Prostate gland (tissue), 2 donors: Measurements from ENCODE around the gene BRSK1. TPM values are rescaled to one million over a fixed set of nuclear protein-coding genes. Genes with fewer than 3 reads are reported as not detected.

Experiments
- DNase-seq: peaks from one replicate; pipeline ENCODE4 v3.0.0-alpha.2; 2019; ENCODE audit warnings: low spot score
- H3K27ac ChIP-seq, 2 donors: fragments of 200-600 bp; sonication (generic); 2 replicates each; pipeline ENCODE4 v1.5.1; 2017 to 2019
- H3K27me3 ChIP-seq: fragments of 200-600 bp; sonication (generic); replicated peaks from 2 replicates; pipeline ENCODE4 v1.5.1; 2019; ENCODE audit not compliant: insufficient read depth
- H3K36me3 ChIP-seq, 2 donors: fragments of 200-600 bp; sonication (generic); 1 replicate in 1 of 2; 2 replicates in 1 of 2; pipeline versions ENCODE4 v1.5.1 to v1.8.1; 2017 to 2019
- H3K4me1 ChIP-seq: fragments of 200-600 bp; sonication (generic); replicated peaks from 2 replicates; pipeline ENCODE4 v1.5.1; 2019
- H3K4me3 ChIP-seq, 2 donors: fragments of 200-600 bp; sonication (generic); 2 replicates each; pipeline ENCODE4 v1.5.1; 2017 to 2019
- H3K9me3 ChIP-seq: fragments of 200-600 bp; sonication (generic); 2 replicates; pipeline ENCODE4 v1.5.1; 2017
- CTCF ChIP-seq, 4 experiments: fragments of 200-600 bp in 2 of 4; fragments of 450-650 bp in 2 of 4; sonication (generic) in 2 of 4; IDR thresholded peaks; 1 replicate in 3 of 4; 2 replicates in 1 of 4; pipeline ENCODE4 v1.5.1; 2016 to 2019; ENCODE audit warnings: antibody characterized with exemption in 4 of 4, mild to moderate bottlenecking in 2 of 4, moderate library complexity in 2 of 4
- POLR2A ChIP-seq: fragments of 450-650 bp; IDR thresholded peaks from one replicate; pipeline ENCODE4 v1.6.1; 2016; ENCODE audit warnings: antibody characterized with exemption, mild to moderate bottlenecking
- POLR2AphosphoS5 ChIP-seq: sonication (generic); formaldehyde crosslinking; IDR thresholded peaks from one replicate; pipeline ENCODE4 v1.6.1; 2017; ENCODE audit warnings: antibody characterized with exemption
- WGBS: methylation state at CpG from one replicate; pipeline ENCODE4 v1.1.5; 2018; 5-methylcytosine and 5-hydroxymethylcytosine counted together
- intact Hi-C: fragments of 100-400 bp; cut with DNase I; formaldehyde crosslinking; loops from one replicate; pipeline ENCODE4 v1.14.2; 2022
- total RNA-seq, 2 donors: library from RNA; depleted of rRNA; stranded (reverse); fragments of >200 nt; gene quantifications; one replicate each; pipeline ENCODE4 v1.1.0, GENCODE V29; 2016

The BRSK1 gene
- total RNA-seq, 2 donors from 2014 or later: 1.4 to 10.9 TPM

- H3K27ac ChIP-seq: no peak overlapping the region
Measured at GRCh38 chr19:55247621-55248099, 36.1 kb upstream of the BRSK1 start.

GRCh38 chr19:55248166-55248675, 35.6 kb upstream of the BRSK1 start:
- H3K27me3 ChIP-seq: no peaks in the 10 kb centered on the region
- H3K4me1 ChIP-seq: no peaks in the 10 kb centered on the region
- no peak overlapping the region for H3K4me3 ChIP-seq
- intact Hi-C loops: no loop called here
- DNase-seq: no peak
- TF ChIP-seq POLR2A (no peak), CTCF (IDR thresholded peaks at IDR 0.05) (no peak), POLR2AphosphoS5 (no peak)
- H3K27ac ChIP-seq: no peak overlapping the region
- H3K9me3 ChIP-seq: no peaks in the 10 kb centered on the region
- 82% methylated on average over 10 of the region's 10 CpGs for WGBS
- peaks cover 19 to 27% of the 10 kb centered on the region in 2 donors for H3K36me3 ChIP-seq

More at GRCh38 chr19:55247621-55248099, 36.1 kb upstream of the BRSK1 start:
- 45% methylated on average over 10 of the region's 10 CpGs for WGBS
- H3K27me3 ChIP-seq: no peaks in the 10 kb centered on the region
- no peak for TF ChIP-seq CTCF (IDR thresholded peaks at IDR 0.05)
- no peak for TF ChIP-seq POLR2A
- no peak for TF ChIP-seq POLR2AphosphoS5
- no peaks in the 10 kb centered on the region for H3K4me1 ChIP-seq
- no peak overlapping the region for H3K4me3 ChIP-seq
- peaks cover 19 to 27% of the 10 kb centered on the region in 2 donors for H3K36me3 ChIP-seq
- no peak for DNase-seq
- intact Hi-C loops: no loop called here
- H3K9me3 ChIP-seq: no peaks in the 10 kb centered on the region

GRCh38 chr19:55248704-55249103, 35.1 kb upstream of the BRSK1 start:
- no peaks in the 10 kb centered on the region for H3K9me3 ChIP-seq
- 85% methylated on average over 9 of the region's 9 CpGs for WGBS
- H3K36me3 ChIP-seq: peaks cover 19 to 27% of the 10 kb centered on the region in 2 donors
- no peak for TF ChIP-seq POLR2A
- no peak for TF ChIP-seq CTCF (IDR thresholded peaks at IDR 0.05)
- no peak for TF ChIP-seq POLR2AphosphoS5
- no peak for DNase-seq
- no peak overlapping the region for H3K27ac ChIP-seq
- intact Hi-C loops: no loop called here
- H3K4me3 ChIP-seq: no peak overlapping the region
- H3K4me1 ChIP-seq: no peaks in the 10 kb centered on the region
- no peaks in the 10 kb centered on the region for H3K27me3 ChIP-seq

- H3K27me3 ChIP-seq: no peaks in the 10 kb centered on the region
- DNase-seq: no peak
- intact Hi-C loops: no loop called here
- H3K4me1 ChIP-seq: no peaks in the 10 kb centered on the region
- no peak overlapping the region for H3K27ac ChIP-seq
- H3K9me3 ChIP-seq: no peaks in the 10 kb centered on the region
- H3K4me3 ChIP-seq: no peak overlapping the region
- H3K36me3 ChIP-seq: peaks cover 10 to 20% of the 10 kb centered on the region in 2 donors
- no peak for TF ChIP-seq POLR2A
- no peak for TF ChIP-seq POLR2AphosphoS5
- TF ChIP-seq CTCF (IDR thresholded peaks at IDR 0.05): no peak
- 91% methylated on average over 11 of the region's 11 CpGs for WGBS
Measured at GRCh38 chr19:55249841-55250240, 34.0 kb upstream of the BRSK1 start.
